Prostate gland (tissue), 2 donors: ENCODE data around the gene SLC7A6OS. TPM values are rescaled to one million over a fixed set of nuclear protein-coding genes. Genes with fewer than 3 reads are reported as not detected.

Source experiments
- DNase-seq: peaks from one replicate; pipeline ENCODE4 v3.0.0-alpha.2; 2019; ENCODE audit warnings: low spot score
- H3K27ac ChIP-seq, 2 donors: fragments of 200-600 bp; sonication (generic); 2 replicates each; pipeline ENCODE4 v1.5.1; 2017 to 2019
- H3K27me3 ChIP-seq: fragments of 200-600 bp; sonication (generic); replicated peaks from 2 replicates; pipeline ENCODE4 v1.5.1; 2019; ENCODE audit not compliant: insufficient read depth
- H3K36me3 ChIP-seq, 2 donors: fragments of 200-600 bp; sonication (generic); 1 replicate in 1 of 2; 2 replicates in 1 of 2; pipeline versions ENCODE4 v1.5.1 to v1.8.1; 2017 to 2019
- H3K4me1 ChIP-seq: fragments of 200-600 bp; sonication (generic); replicated peaks from 2 replicates; pipeline ENCODE4 v1.5.1; 2019
- H3K4me3 ChIP-seq, 2 donors: fragments of 200-600 bp; sonication (generic); 2 replicates each; pipeline ENCODE4 v1.5.1; 2017 to 2019
- H3K9me3 ChIP-seq: fragments of 200-600 bp; sonication (generic); 2 replicates; pipeline ENCODE4 v1.5.1; 2017
- POLR2A ChIP-seq: fragments of 450-650 bp; IDR thresholded peaks from one replicate; pipeline ENCODE4 v1.6.1; 2016; ENCODE audit warnings: antibody characterized with exemption, mild to moderate bottlenecking
- POLR2AphosphoS5 ChIP-seq: sonication (generic); formaldehyde crosslinking; IDR thresholded peaks from one replicate; pipeline ENCODE4 v1.6.1; 2017; ENCODE audit warnings: antibody characterized with exemption
- WGBS: methylation state at CpG from one replicate; pipeline ENCODE4 v1.1.5; 2018; 5-methylcytosine and 5-hydroxymethylcytosine counted together
- intact Hi-C: fragments of 100-400 bp; cut with DNase I; formaldehyde crosslinking; loops from one replicate; pipeline ENCODE4 v1.14.2; 2022
- total RNA-seq, 2 donors: library from RNA; depleted of rRNA; stranded (reverse); fragments of >200 nt; gene quantifications; one replicate each; pipeline ENCODE4 v1.1.0, GENCODE V29; 2016
- TF ChIP-seq, protein P1 (sequence below), 4 experiments: fragments of 200-600 bp in 2 of 4; fragments of 450-650 bp in 2 of 4; sonication (generic) in 2 of 4; IDR thresholded peaks; 1 replicate in 3 of 4; 2 replicates in 1 of 4; pipeline ENCODE4 v1.5.1; 2016 to 2019; ENCODE audit warnings: antibody characterized with exemption in 4 of 4, mild to moderate bottlenecking in 2 of 4, moderate library complexity in 2 of 4

Gene SLC7A6OS
- total RNA-seq, 2 donors from 2014 or later, result 10.0 to 23.6 TPM

DNA sequence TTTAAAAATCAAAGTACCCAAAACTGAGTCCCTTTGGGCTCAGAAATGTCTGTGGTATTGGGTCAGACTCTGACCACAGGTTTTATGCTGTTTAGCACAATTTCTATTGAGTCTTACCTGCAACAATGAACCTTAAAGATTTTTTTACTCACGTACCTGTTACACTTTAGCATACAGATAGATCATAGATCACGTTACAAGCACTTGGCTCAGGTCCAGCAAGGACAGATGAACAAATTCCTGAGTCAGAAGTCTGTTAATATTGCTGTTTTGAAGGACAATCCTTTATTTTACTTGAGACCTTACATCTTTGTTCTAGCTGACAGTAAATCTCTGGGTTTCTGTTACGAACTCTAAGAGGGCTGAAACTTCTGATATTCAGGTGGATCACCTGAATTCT, 12.8 kb downstream of the SLC7A6OS start:
- WGBS, result 52% methylated on average over 3 of the region's 3 CpGs
- Histone ChIP-seq H3K36me3 (peaks cover 0 to 7% of the 10 kb centered on the region in 2 donors), H3K27me3 (no peaks in the 10 kb centered on the region), H3K4me3 (no peak overlapping the region), H3K27ac (no peak overlapping the region), H3K9me3 (no peaks in the 10 kb centered on the region), H3K4me1 (no peaks in the 10 kb centered on the region)
- DNase-seq, result no peak
- intact Hi-C loops, result no loop called here
- TF ChIP-seq POLR2AphosphoS5 (no peak), POLR2A (no peak)
- TF ChIP-seq, protein P1, sequence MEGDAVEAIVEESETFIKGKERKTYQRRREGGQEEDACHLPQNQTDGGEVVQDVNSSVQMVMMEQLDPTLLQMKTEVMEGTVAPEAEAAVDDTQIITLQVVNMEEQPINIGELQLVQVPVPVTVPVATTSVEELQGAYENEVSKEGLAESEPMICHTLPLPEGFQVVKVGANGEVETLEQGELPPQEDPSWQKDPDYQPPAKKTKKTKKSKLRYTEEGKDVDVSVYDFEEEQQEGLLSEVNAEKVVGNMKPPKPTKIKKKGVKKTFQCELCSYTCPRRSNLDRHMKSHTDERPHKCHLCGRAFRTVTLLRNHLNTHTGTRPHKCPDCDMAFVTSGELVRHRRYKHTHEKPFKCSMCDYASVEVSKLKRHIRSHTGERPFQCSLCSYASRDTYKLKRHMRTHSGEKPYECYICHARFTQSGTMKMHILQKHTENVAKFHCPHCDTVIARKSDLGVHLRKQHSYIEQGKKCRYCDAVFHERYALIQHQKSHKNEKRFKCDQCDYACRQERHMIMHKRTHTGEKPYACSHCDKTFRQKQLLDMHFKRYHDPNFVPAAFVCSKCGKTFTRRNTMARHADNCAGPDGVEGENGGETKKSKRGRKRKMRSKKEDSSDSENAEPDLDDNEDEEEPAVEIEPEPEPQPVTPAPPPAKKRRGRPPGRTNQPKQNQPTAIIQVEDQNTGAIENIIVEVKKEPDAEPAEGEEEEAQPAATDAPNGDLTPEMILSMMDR (IDR thresholded peaks at IDR 0.05), result no peak

DNA sequence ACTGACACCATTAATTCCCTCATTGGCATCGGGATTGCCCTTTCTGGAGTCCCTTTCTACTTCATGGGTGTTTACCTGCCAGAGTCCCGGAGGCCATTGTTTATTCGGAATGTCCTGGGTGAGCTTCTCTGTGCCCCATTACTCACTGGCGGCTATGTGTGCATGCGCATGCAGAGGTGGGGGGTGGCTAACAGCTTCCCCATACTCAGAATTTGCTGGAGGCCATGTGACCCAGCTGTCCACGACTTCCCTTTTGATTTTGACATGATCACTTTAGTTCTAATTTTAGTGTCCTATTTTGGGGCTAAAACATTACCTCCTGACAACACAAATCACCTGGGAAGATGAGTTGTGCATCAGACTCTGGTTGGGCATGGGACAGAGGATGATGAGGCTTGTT, 14.1 kb downstream of the SLC7A6OS start:
- no peak for DNase-seq
- no peak for TF ChIP-seq POLR2A
- no peak for TF ChIP-seq POLR2AphosphoS5
- TF ChIP-seq, protein P1 (IDR thresholded peaks at IDR 0.05), result no peak
- H3K9me3 ChIP-seq, result no peaks in the 10 kb centered on the region
- 71% methylated on average over 6 of the region's 6 CpGs for WGBS
- H3K27me3 ChIP-seq, result no peaks in the 10 kb centered on the region
- no peak overlapping the region for H3K4me3 ChIP-seq
- no peak overlapping the region for H3K27ac ChIP-seq
- H3K36me3 ChIP-seq, result peaks cover 0 to 1% of the 10 kb centered on the region in 2 donors
- intact Hi-C loops, result no loop called here
- H3K4me1 ChIP-seq, result no peaks in the 10 kb centered on the region

DNA sequence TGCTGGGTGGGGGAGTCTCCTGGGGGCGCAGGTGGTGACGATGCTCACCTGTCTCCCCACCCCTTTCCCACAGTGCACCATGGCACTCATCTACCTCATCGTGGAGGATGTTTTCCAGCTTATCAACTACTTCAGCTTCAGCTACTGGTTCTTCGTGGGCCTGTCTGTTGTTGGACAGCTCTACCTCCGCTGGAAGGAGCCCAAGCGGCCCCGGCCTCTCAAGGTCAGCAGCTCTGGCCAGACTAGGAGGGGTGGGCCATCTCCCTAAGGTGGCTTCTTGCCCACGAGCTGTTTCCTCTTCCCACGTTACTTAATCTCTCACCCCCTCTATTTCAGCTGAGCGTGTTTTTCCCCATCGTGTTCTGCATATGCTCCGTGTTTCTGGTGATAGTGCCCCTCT, 14.5 kb downstream of the SLC7A6OS start:
- Histone ChIP-seq H3K27ac (no peak overlapping the region), H3K4me3 (no peak overlapping the region), H3K4me1 (no peaks in the 10 kb centered on the region), H3K36me3 (no peaks in the 10 kb centered on the region), H3K27me3 (no peaks in the 10 kb centered on the region), H3K9me3 (no peaks in the 10 kb centered on the region)
- intact Hi-C loops, result no loop called here
- TF ChIP-seq, protein P1 (IDR thresholded peaks at IDR 0.05), result no peak
- TF ChIP-seq POLR2A (no peak), POLR2AphosphoS5 (no peak)
- no peak for DNase-seq
- WGBS, result 84% methylated on average over 12 of the region's 12 CpGs

DNA sequence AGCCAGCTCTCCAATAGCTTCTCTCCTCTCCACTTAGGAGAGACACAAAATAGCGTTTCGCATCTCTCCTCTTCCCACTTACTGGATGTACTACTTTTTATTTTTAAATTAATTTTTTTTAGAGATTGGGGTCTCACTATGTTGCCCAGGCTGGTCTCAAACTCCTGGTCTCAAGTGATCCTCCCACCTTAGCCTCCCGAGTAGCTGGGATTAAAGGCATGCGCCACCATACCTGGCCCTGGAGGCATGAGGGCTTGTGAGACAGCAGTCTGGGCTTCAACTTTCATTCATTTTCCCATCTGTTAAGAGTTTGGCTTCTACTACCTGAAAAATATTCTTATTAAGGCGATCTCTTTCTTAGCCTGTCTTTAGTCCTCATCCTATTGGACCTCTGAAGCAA, 18.3 kb downstream of the SLC7A6OS start:
- intact Hi-C loops, result no loop called here
- no peaks in the 10 kb centered on the region for H3K4me1 ChIP-seq
- 94% methylated on average over 5 of the region's 5 CpGs for WGBS
- H3K9me3 ChIP-seq, result no peaks in the 10 kb centered on the region
- H3K4me3 ChIP-seq, result no peak overlapping the region
- TF ChIP-seq POLR2AphosphoS5, result no peak
- TF ChIP-seq, protein P1 (IDR thresholded peaks at IDR 0.05), result no peak
- TF ChIP-seq POLR2A, result no peak
- H3K27ac ChIP-seq, result no peak overlapping the region
- no peaks in the 10 kb centered on the region for H3K27me3 ChIP-seq
- DNase-seq, result no peak
- peaks cover 0 to 4% of the 10 kb centered on the region in 2 donors for H3K36me3 ChIP-seq

DNA sequence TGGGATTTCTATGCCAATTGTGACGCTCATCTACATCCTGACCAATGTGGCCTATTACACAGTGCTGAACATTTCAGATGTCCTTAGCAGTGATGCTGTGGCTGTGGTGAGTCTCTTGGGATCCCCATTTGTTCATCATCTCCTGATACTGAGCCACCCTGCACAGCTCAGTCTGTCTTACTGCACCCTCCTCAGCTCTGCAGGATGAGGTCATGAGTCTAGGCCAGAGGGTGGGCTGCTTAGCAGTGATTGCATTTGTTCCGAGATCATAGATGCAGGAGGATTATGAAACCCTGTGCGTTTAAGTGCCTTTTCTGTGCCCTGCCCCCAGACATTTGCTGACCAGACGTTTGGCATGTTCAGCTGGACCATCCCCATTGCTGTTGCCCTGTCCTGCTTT, 19.5 kb downstream of the SLC7A6OS start:
- 98% methylated on average over 4 of the region's 4 CpGs for WGBS
- Histone ChIP-seq H3K27me3 (no peaks in the 10 kb centered on the region), H3K4me3 (no peak overlapping the region), H3K4me1 (no peaks in the 10 kb centered on the region), H3K27ac (no peak overlapping the region), H3K36me3 (peaks cover 0 to 4% of the 10 kb centered on the region in 2 donors), H3K9me3 (no peaks in the 10 kb centered on the region)
- intact Hi-C loops, result no loop called here
- DNase-seq, result no peak
- TF ChIP-seq, protein P1 (IDR thresholded peaks at IDR 0.05), result no peak
- no peak for TF ChIP-seq POLR2A
- TF ChIP-seq POLR2AphosphoS5, result no peak
